ENCODE results near the gene ZBTB45.

- TF ChIP-seq POLR2A (IDR thresholded peaks at IDR 0.05), result no peak
- no peak for TF ChIP-seq CTCF (IDR thresholded peaks at IDR 0.05)
Measured at GRCh38 chr19:58474997-58475713, 44.5 kb downstream of the ZBTB45 start.

Data from thyroid gland (tissue), 4 donors.